ENCODE data around the gene AP4B1.

AP4B1 gene

GRCh38 chr1:113895098-113895497 lies 9.5 kb downstream of the AP4B1 start:
- no peak for DNase-seq (ENCODE audit: low read depth)

- no peak for DNase-seq (ENCODE audit: low read depth)
These were observed 11.3 kb downstream of the AP4B1 start for GRCh38 chr1:113893267-113893666.

- DNase-seq (ENCODE audit: low read depth) = no peak
These were observed 12.9 kb downstream of the AP4B1 start for GRCh38 chr1:113891631-113892220.

GRCh38 chr1:113890816-113891215 lies 13.8 kb downstream of the AP4B1 start:
- no peak for DNase-seq (ENCODE audit: low read depth)

- DNase-seq (ENCODE audit: low read depth) = no peak
These were observed 17.0 kb downstream of the AP4B1 start, which contains the start of gene BCL2L15 for GRCh38 chr1:113887402-113888175. BCL2L15 (minus strand) TSS chr1:113887581; CDS start chr1:113887375, 206 bp downstream.

GRCh38 chr1:113886417-113887401 lies 17.9 kb downstream of the AP4B1 start:
- no peak for DNase-seq (ENCODE audit: low read depth)

- DNase-seq (ENCODE audit: low read depth) = no peak
These were observed 22.9 kb downstream of the AP4B1 start for GRCh38 chr1:113881661-113882060.

GRCh38 chr1:113879739-113880038 lies 24.9 kb downstream of the AP4B1 start:
- DNase-seq (ENCODE audit: low read depth) = no peak

GRCh38 chr1:113876176-113876575 lies 28.4 kb downstream of the AP4B1 start:
- no peak for DNase-seq (ENCODE audit: low read depth)

- no peak for DNase-seq (ENCODE audit: low read depth)
These were observed 28.9 kb downstream of the AP4B1 start for GRCh38 chr1:113875714-113876113.

- DNase-seq (ENCODE audit: low read depth) = no peak
These were observed 30.4 kb downstream of the AP4B1 start for GRCh38 chr1:113874012-113874879.

- no peak for DNase-seq (ENCODE audit: low read depth)
These were observed 32.2 kb downstream of the AP4B1 start for GRCh38 chr1:113872219-113872935.

- DNase-seq (ENCODE audit: low read depth) = peak; percentile 51
These were observed 32.9 kb downstream of the AP4B1 start, which contains the start of gene PTPN22 for GRCh38 chr1:113871597-113872113. PTPN22 (minus strand) TSS chr1:113871712.

GRCh38 chr1:113870778-113871177 lies 33.8 kb downstream of the AP4B1 start:
- no peak for DNase-seq (ENCODE audit: low read depth)

GRCh38 chr1:113868387-113869083 lies 36.1 kb downstream of the AP4B1 start:
- no peak for DNase-seq (ENCODE audit: low read depth)

GRCh38 chr1:113861641-113862040 lies 43.0 kb downstream of the AP4B1 start:
- no peak for DNase-seq (ENCODE audit: low read depth)

GRCh38 chr1:113860891-113861290 lies 43.7 kb downstream of the AP4B1 start:
- no peak for DNase-seq (ENCODE audit: low read depth)

GRCh38 chr1:113859478-113860175 lies 45.0 kb downstream of the AP4B1 start:
- no peak for DNase-seq (ENCODE audit: low read depth)

GRCh38 chr1:113858982-113859381 lies 45.6 kb downstream of the AP4B1 start:
- DNase-seq (ENCODE audit: low read depth) = no peak
